ENCODE data around the gene NCAPG2. TPM values are rescaled to one million over a fixed set of nuclear protein-coding genes. Genes with fewer than 3 reads are reported as not detected.

NCAPG2 gene
- 15.7 and 28.8 TPM in 2 replicates for total RNA-seq (2014; rRNA removed; shearing (Covaris generic); ENCODE audit: low replicate concordance)

DNA sequence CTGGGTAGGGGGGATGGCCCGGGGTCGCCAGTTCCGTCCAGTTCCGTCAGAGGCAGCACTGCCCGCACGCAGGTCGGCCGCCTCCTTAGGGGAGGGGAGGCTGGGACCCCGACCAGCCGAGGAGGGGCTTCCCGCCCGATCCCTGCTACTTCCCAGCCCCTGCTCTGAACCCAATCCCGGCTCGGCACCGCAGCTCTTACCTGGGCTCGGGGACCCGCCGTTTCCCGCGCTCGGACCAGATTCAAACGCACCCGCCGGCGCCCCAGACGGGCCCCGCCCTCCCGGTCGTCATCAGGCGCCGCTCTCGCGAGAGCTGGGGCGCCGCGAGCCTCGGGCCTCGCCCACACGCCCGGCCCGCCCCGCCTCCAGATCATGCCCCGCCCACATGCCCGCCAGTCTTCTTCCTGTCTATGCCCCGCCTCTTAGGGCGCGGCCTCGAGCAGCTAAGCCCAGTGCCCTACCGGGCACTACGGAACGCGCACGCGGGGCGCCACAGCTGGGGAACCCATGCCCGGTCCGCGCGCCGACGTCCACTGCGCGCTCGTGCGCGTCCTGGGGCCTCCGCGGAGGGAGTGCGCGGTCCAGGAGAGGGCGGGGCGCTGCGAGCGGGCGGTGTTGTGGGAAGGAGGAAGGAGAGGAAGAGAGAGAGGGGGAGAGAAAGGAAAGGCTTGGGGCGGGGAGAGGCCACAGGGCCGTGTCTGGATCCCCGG is at the start of gene NCAPG2:
Gene NCAPG2, minus strand, starts transcription at position 281 of the 710 bp plus-strand sequence. CDS start 2,905 bp downstream, outside the sequence.
- in situ Hi-C loops (cut with HindIII; ENCODE audit: low pct_unique_long_range_greater_than_20kb, low sequenced_read_pairs): no loop called here
- peak; percentile 97 for DNase-seq (ENCODE audit: low read depth)

- in situ Hi-C loops (cut with HindIII; ENCODE audit: low pct_unique_long_range_greater_than_20kb, low sequenced_read_pairs): no loop called here
- no peak for DNase-seq (ENCODE audit: low read depth)
Measured at GRCh38 chr7:158753900-158754299, 49.3 kb upstream of the NCAPG2 start.

DNA sequence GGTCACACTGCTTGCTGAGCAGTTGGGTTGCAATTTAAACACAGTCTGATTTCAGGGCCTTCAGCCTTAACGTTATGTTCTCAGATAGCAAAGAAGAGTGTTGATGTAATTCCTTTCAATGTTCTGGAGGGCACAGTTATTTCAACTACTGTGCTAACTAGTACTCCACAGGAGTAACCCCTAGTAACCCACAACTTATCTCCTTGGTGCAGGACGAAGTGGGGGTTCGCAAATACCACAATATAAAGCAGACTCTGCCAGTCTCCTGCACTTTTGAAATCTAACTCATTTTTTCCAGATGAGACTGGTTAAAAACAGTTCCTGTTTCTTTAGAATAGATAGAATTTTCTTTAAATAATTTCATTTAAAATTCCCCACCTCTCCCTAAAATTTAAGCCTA is 47.1 kb upstream of the NCAPG2 start:
- no peak for DNase-seq (ENCODE audit: low read depth)
- in situ Hi-C loops (cut with HindIII; ENCODE audit: low pct_unique_long_range_greater_than_20kb, low sequenced_read_pairs): no loop called here

GRCh38 chr7:158751199-158751598 is 46.6 kb upstream of the NCAPG2 start:
- no peak for DNase-seq (ENCODE audit: low read depth)
- in situ Hi-C loops (cut with HindIII; ENCODE audit: low pct_unique_long_range_greater_than_20kb, low sequenced_read_pairs): no loop called here

DNA sequence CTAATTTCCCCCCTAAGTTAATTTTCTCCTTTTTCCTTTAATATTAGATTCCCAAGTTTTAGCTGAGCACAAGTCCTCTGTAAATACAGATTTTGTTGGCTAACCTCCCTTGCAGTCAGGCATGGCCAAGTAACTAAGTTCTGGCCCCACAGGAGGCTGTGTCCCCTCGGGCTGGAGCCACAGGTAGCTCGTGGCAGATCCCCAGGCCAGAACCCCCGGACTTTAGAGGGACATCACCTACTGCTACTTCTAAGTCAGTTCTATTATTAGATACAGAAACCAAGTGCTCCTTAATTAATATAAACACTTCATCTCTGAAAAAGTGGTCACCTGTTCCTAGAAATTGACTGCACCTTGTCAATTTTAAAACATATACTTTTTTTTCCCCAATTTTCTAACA is 46.1 kb upstream of the NCAPG2 start:
- no peak for DNase-seq (ENCODE audit: low read depth)
- in situ Hi-C loops (cut with HindIII; ENCODE audit: low pct_unique_long_range_greater_than_20kb, low sequenced_read_pairs): no loop called here

GRCh38 chr7:158749396-158749795 is 44.8 kb upstream of the NCAPG2 start:
- in situ Hi-C loops (cut with HindIII; ENCODE audit: low pct_unique_long_range_greater_than_20kb, low sequenced_read_pairs): no loop called here
- DNase-seq (ENCODE audit: low read depth): no peak

GRCh38 chr7:158748335-158748734 is 43.7 kb upstream of the NCAPG2 start:
- no peak for DNase-seq (ENCODE audit: low read depth)
- in situ Hi-C loops (cut with HindIII; ENCODE audit: low pct_unique_long_range_greater_than_20kb, low sequenced_read_pairs): no loop called here

GRCh38 chr7:158747408-158747807 is 42.8 kb upstream of the NCAPG2 start:
- no peak for DNase-seq (ENCODE audit: low read depth)
- in situ Hi-C loops (cut with HindIII; ENCODE audit: low pct_unique_long_range_greater_than_20kb, low sequenced_read_pairs): no loop called here

- in situ Hi-C loops (cut with HindIII; ENCODE audit: low pct_unique_long_range_greater_than_20kb, low sequenced_read_pairs): no loop called here
Measured at GRCh38 chr7:158746957-158747356, 42.4 kb upstream of the NCAPG2 start.

GRCh38 chr7:158745057-158745715 is 40.6 kb upstream of the NCAPG2 start:
- in situ Hi-C loops (cut with HindIII; ENCODE audit: low pct_unique_long_range_greater_than_20kb, low sequenced_read_pairs): no loop called here
- no peak for DNase-seq (ENCODE audit: low read depth)

More at GRCh38 chr7:158746957-158747356, 42.4 kb upstream of the NCAPG2 start:
- DNase-seq (ENCODE audit: low read depth): no peak

DNA sequence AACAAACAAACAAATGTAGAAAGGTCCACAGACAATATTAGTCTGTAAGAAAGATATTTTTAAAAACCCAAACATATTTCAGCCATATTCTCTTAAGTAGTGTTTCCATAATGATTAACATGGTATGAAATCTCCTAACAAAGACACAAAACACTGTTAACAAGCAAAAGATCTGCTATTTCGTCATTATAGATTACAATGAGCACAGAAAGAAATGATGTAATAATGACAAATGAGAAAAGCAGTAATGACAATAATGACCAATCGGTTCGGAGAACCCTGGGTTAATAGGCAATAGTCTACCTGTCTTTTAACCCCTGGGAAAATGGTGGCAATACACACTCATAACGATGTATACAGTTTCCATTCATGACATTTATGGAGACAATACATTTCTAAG is 39.5 kb upstream of the NCAPG2 start:
- DNase-seq (ENCODE audit: low read depth): no peak
- in situ Hi-C loops (cut with HindIII; ENCODE audit: low pct_unique_long_range_greater_than_20kb, low sequenced_read_pairs): no loop called here

DNA sequence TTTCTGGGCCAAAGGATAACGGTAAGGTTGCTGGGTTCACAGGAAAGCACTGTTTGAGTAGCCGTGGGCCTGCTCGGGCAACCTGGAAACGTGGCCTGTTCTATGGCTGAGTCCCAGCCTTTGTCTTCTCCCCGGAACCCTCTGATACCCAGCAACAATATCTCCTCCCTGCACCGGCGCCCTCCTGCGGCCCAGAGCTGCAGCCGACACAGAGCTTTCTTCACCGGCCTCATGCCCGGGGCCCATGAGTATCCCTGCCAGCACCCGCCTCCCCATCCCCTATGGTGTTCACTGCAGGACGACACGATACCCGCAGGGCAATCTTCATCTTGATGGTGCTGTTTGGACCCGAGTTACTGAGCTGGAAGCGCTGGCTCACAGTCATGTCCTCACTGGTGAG is 38.6 kb upstream of the NCAPG2 start:
- DNase-seq (ENCODE audit: low read depth): no peak
- in situ Hi-C loops (cut with HindIII; ENCODE audit: low pct_unique_long_range_greater_than_20kb, low sequenced_read_pairs): no loop called here

DNA sequence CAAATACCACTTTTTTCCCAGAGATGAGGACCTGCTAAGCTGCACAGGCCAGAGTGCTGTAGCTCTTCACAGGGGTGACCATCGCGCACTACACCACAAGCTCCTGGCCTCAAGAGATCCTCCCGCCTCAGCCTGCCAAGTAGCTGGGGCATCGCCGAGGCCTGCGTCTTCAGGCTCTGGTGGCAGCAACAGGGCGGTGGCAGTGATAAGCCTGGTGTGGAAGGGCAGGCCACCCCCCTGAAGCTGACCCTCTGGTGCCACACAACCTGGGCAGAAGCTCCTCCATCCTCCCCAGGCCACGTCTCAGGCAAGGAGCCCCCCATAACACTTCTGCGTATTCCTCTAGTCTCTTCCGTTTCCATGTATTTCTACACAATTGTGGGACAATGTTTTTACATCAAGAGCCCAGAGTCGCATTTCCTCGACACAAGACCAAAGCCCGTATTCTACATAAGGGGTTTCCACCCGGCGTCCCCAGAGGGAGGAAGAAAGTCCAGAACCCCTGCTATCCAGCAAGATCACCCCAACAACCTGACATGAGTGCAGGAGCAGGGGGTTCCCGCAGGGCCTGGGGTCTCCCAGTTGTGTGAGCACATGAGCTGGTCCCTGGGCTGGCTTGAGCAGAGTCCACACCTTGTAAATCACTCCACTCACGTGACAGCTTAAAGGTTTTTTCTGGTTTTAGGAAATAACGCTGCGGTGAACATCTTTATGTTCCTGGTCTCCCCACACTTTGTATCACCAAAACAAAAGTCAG is 37.6 kb upstream of the NCAPG2 start:
- in situ Hi-C loops (cut with HindIII; ENCODE audit: low pct_unique_long_range_greater_than_20kb, low sequenced_read_pairs): no loop called here
- no peak for DNase-seq (ENCODE audit: low read depth)

- DNase-seq (ENCODE audit: low read depth): no peak
- in situ Hi-C loops (cut with HindIII; ENCODE audit: low pct_unique_long_range_greater_than_20kb, low sequenced_read_pairs): no loop called here
Measured at GRCh38 chr7:158741294-158741666, 36.7 kb upstream of the NCAPG2 start.

DNA sequence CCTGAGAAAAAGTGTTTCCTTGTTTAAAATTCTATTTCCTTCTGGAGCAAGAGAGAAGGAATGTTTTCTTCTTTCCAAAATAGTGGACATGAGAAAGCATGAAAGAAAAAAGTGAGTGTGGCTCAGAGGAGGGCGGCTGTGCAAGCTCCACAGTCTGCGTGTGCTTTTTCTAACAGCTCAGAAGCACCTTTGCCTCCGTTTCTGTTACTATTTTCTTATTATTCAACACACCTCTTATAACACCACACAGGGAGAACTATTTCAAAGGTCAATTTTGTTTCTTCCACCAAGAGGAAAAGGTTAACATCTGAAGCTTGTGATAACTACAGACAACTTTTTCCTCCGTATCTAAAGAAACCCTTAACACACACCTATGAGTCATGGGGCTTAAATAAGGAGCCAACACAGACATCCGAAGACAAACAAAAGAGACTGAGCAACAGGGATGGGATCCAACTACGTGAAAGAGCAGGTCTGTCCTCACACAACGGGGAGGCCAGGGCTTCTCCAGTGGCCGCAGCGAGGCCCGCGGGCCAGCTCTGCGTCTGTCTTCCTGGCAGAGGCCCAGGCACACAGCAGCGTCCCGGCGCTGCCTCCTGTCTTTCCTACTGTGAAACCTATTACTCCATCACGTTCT is 36.2 kb upstream of the NCAPG2 start:
- DNase-seq (ENCODE audit: low read depth): no peak
- in situ Hi-C loops (cut with HindIII; ENCODE audit: low pct_unique_long_range_greater_than_20kb, low sequenced_read_pairs): no loop called here

- peak; percentile 27 for DNase-seq (ENCODE audit: low read depth)
- in situ Hi-C loops (cut with HindIII; ENCODE audit: low pct_unique_long_range_greater_than_20kb, low sequenced_read_pairs): no loop called here
Measured at GRCh38 chr7:158740013-158740656, 35.5 kb upstream of the NCAPG2 start.

GRCh38 chr7:158738841-158739240 is 34.2 kb upstream of the NCAPG2 start:
- DNase-seq (ENCODE audit: low read depth): no peak
- in situ Hi-C loops (cut with HindIII; ENCODE audit: low pct_unique_long_range_greater_than_20kb, low sequenced_read_pairs): no loop called here

DNA sequence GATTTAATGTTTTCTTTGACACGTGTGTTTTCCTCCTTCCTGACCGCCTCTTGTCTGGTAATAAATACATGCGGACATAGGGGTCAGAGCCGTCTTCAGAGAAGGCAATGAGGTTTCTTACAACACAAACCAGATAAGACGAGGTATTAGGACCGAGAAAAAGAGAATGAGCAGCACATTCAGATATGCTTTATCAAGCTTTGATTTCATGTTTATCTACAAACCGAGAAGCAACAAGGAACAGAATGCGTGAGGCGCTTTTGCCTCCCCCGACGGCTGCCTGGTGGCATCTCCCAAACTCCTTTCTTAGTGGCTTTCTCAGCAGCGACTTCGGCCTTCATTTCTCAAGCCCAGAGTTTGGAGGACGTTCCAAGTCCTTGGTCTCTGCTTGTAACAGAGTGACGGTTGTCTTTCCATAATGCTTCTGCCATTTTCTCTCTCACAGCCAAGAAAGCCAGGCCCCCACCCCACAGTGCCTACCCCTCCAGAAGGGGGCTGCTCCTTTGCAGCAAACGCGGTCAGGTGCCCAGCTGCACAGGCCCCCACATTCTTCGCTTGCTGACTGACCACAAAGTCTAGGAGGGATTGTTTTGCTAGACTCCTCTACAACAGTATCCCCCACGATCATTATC is 32.6 kb upstream of the NCAPG2 start:
- in situ Hi-C loops (cut with HindIII; ENCODE audit: low pct_unique_long_range_greater_than_20kb, low sequenced_read_pairs): no loop called here
- DNase-seq (ENCODE audit: low read depth): no peak
